CD4-positive, alpha-beta T cell treated with Interleukin-15 for 4 hours (primary cell): Measurements from ENCODE around the gene PITPNM3.
"Not testable (repeated sequence)": the region's sequence is repeated elsewhere in the genome, so short reads cannot be mapped to it uniquely, and the experiment has no call there.

Source experiments
- DNase-seq: peaks from one replicate; pipeline ENCODE4 v3.0.0-alpha.2; 2020; ENCODE audit warnings: low spot score

The PITPNM3 gene

GRCh38 chr17:6501359-6501758 is 55.0 kb downstream of the PITPNM3 start:
- no peak for DNase-seq

DNA sequence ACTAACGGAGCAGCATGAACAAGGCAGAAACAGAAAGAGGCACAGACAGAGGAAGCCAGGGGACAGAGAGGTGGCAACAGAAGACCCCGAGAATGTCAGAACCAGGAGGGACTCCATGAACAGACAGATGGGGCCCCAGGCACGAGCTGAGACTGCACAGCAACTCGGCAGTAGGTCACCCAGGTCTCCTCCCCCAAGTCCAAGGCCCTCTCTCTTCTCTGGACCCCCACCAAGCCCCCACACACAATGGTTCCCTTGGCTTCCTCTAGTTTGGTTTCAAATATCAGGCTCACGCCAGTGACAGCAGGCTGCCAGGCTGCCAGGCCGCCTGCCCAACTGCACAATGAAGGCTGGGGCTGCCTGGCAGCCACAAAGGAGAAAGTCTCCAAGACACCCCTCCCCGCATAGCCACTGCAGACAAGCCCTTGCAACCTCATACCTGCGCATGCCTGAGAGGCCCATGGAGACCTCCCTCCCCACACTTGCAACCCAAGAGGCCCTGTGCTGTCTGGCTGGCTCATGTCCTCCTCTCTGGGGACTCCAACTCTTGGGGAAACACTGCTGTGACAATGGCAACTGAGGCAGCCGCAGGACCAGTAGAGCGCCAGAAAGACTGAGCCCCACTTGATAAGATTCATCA is 57.3 kb downstream of the PITPNM3 start:
- DNase-seq: no peak

DNA sequence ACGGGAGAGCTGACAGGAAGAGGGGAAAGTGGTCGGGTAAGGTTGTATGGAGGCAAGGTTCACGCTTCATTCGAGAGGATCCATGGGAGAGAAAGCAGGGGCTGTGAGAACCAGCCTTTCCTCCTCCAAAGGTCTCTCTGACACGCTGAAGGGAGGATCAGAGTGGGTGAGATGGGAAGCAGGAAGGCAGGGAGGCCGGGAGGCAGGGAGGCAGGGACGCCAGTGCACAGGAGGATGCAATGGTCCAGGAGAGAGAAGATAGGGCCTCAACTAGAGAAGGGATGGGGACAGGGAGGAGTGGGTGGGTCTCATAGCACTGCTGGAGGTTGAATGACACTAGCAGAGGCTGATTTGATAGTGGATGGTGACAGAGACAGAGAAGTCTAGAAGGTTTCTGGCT is 58.0 kb downstream of the PITPNM3 start:
- DNase-seq: no peak

- no peak for DNase-seq
Observed at GRCh38 chr17:6497496-6498221, 58.7 kb downstream of the PITPNM3 start.

DNA sequence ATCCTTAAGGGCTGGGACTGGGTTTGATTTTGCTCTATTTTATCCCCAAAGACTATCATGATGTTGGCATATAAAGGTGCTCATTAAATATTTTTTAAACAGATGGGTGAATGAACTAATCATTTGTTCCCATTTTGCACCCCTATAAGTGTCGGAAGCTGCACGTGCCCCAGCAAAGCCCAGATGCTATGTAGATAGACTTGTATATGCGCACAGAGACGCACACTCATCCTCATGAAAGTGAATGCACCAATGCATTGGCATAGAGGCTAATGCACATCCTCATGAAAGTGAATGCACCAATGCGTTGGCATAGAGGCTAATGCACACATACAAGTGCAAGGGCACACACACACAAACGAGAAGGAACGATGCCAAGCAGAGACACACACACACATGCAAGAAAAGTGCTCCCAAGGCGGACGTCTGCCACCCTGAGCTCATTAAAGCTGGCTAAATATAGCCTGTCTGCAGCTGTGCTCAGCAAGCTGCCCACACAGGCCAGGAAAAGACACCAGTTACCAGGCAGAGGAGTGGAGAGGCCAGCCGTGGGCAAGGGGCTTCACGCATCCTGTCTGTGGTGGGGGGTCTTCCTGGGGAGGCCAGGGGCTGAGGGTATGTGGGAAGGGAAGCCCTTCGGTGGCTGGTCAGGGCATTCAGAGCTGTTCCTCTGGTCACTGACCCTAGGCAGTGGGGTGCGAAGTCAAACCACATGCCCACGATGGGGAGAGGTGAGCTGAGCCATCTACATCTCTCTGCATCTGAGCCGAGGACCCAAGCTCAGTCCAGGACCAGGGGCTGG is 59.5 kb downstream of the PITPNM3 start:
- DNase-seq: no peak

GRCh38 chr17:6496116-6496481 is 60.3 kb downstream of the PITPNM3 start:
- no peak for DNase-seq

DNA sequence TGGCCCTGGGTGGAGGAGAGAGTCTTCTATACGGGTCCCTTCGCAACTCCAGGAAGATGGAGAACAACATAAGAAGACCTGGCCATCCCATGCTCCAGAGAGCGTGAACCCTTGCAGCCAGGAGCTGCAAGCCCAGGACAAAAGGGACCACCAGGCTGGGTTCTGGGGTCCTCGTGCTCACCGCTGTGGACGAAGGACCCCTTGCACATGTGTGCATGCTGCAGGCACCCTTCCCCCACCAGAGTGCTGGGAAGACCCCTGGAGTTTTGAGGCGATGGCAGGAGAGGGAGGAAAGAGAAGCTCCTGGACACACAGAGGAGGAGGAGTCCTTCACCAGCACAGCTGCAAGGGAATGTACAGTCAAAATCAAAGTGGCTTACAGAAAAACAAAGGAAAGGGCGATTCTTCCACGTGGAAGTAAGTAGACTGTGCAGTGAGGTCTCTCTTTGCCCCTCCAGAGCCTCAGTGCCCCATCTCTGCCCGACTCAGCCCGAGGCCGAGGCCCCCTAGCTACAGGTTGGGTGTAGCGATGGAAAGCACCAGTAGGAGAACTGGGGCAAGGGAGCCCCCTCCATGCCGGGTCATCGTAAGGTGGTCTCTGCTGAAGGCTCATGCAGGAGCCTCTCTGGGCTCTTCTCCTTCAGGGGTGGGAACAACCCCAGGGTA is 60.8 kb downstream of the PITPNM3 start:
- DNase-seq: no peak

DNA sequence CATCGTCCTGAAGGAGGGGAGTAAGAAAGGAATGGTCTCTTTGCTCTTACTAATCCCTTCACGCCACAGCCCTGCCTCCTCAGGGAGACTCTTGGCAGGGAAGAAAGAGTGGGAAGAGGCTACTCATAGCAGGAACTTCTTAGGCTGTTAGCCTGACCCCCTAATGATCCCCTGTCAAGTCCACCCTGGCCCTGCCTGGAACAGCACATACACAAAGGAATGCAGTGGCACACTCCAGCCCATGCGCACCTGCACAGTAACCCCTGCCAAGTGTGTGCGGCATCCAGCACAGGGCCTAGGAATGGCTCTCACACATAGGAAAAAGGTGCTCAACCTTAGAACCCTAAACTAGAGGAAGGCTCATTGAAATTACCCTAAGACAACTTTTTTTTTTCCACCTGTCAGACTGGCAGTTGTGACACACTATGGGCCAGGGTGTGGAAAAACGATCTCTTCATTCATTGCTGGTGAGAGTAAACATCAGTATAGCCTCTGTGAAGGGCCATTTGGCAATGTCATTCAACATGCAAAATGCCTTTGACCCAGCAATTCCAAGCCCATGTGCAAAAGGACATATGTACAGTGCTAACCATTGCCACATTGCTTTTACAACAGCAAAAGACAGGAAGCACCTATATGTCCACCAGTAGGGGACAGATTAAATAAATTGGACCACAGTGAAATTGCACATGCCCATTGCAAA is 62.0 kb downstream of the PITPNM3 start:
- no peak for DNase-seq

DNA sequence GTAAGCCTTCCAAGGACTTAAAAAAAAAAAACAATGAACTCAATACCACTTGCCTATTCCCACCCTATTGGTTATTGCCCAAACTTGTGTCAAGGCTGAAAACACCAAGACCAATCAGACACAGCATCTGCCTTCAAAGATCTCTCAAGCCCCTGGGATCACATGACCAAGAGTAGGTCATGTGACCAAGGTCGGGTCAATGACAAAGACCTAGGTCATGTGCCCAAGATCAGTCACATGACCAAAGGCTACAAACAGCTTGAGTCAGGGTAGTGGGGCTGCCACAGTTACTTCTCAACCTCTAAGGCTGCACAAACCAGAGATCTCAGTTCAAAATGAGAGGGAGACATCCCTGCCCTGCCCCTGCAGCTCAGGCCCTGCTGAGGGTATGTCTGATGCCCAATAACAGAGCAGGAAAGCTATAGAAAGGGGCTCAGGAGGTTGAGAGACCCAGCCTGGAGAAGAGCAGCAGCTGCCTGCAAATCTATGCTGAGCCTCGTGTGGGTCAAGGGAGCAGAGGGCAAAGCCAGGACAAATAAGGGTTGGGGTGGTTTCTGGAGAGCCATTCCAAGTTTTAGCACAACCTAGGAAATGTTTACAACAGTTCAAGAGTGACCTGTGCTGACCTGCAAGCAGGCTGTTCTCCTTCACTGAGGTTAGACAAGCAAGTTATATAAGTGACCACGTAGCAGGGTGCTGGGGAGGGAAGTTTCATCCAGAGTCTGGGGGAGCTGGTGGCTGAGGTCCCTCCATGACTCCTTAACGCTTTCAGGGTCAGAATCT is 63.3 kb downstream of the PITPNM3 start:
- DNase-seq: no peak

DNA sequence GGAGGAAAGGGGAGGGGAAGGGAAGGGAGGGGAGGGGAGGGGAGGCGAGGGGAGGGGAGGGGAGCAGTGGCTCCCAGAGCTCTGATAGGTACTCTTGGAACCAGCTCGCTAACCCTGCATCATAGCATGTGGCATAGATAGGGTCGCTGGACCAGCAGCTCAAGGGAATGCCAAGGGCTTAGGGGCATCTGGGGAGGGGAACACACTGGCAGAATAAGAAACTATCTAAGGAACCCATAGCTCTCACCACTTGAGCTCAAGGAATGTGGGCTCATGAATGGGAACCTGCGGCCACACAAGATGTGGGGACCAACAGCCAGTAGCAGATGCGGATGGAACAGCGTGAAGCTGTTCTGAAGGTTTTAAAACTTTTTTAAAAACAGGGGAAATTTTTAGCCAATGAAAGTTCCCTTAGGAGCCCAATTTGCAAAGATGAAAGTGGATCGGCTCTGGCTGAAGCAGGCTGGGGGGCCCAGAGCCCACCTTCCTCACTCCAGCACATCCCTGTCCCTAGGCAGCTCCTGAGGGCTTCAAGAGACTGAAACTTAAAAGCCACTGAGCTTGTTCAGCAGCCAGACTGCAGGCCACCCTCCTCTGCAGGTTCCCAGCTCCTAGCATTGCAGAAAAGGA is 65.2 kb downstream of the PITPNM3 start:
- no peak for DNase-seq

DNA sequence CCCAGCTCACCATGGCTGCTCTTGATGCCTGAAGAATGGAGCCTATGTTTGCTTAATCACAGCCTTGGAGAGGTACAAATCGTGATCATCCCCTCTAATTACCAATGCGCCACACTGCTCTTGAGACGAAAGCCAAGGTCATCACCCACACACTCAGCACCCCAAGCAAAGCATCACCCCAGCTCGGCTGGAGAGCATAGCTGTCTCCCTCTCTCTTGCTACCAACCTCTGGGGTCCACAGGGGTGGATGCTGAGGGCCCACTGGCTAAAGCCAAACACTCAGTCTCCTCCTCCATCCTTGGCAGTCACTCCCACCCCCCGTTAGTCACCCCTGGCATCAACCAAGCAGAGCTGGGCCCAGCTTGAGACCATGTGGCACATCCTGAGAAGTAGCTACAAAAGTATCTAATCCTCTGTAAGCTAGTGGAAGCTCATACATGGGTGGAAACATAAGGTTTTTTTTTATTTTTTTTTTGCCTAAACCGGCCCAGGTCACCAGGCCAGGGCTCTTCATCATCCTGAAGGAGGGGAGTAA is 67.3 kb downstream of the PITPNM3 start:
- DNase-seq: no peak

- no peak for DNase-seq
Observed at GRCh38 chr17:6488008-6488539, 68.3 kb downstream of the PITPNM3 start.

DNA sequence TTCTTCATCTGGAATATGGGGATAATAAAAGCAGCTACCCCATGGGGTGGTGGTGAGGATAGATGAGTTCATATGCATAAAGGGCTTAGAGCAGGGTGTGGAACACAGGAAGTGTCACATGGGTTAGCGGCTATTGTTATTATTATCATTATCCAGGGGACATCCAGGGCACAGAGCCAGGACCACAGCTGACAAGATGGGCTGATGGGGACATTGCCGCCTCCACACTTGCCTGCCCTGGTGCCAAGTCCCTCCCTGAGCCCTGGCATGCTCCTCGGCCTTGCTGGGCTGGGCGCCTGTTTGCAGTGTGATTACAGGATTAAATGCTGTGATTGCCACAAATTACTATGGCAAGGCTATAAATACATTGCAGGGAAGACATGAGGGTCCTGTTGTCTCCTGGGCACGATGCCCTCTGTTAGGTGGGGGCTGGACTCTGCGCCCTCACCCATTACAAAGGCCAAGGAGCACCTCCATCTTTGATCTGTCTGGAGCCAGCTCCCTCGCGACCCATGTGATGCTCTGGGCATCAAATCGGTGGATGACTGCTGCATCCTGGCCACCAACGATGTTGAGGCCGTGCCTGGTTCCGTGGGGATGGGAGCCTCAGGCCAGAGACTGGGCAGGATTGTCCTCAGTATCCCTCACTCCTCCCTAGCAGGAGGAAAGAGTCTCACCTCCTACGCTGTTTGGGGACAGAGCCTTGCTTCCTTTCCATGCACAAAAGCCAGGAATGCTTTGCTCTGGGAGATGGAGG is 68.9 kb downstream of the PITPNM3 start:
- no peak for DNase-seq

DNA sequence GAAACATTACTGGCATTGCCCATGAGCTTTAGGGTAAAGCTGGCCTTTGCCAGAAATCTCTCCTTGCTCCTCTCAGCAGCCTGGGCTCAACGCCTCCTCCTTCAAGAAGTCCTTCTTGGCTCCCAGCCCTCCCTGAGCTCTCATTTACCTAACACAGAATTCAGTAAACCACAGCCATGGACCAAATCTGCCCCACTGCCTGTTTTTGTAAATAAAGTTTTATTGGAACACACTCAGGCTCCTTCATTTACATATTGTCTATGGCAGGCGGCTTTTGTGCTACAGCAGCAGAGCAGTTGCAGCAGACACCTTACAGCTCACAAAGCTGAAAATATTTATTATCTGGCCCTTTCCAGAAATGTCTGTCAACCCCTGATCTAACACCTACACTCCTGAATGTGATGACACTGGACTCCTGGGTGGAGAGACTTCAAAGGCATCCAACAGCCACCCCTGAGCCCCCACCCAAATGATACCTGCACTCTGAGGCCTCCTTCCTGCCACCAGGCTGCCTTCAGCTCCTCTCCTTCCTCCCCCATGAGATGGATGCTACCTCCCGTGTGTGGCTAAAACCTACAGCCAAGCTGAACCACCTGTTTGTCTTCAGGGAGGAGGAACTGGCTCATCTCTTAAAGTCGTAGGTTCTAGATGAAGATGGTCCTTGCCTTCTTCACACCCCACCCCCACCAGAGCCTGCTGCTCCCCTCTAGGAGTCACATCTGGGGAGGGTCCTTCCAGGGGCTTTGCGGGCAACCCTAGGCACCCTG is 70.5 kb downstream of the PITPNM3 start:
- DNase-seq: no peak

- DNase-seq: no peak
Observed at GRCh38 chr17:6483507-6483906, 72.8 kb downstream of the PITPNM3 start.

DNA sequence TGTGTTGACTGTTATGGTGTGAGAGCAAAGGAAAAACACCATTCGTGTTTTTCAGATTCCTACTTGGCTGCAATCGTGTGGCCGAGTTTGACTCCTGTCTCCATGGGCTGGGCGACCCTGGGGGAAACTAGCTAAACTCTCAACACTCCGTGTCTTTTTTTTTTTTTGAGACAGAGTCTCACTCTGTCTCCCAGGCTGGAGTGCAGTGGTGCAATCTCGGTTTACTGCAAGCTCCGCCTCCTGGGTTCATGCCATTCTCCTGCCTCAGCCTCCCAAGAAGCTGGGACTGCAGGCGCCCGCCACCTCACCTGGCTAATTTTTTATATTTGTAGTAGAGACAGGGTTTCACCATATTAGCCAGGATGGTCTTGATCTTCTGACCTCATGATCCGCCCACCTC is 73.6 kb downstream of the PITPNM3 start:
- not testable (repeated sequence) for DNase-seq

DNA sequence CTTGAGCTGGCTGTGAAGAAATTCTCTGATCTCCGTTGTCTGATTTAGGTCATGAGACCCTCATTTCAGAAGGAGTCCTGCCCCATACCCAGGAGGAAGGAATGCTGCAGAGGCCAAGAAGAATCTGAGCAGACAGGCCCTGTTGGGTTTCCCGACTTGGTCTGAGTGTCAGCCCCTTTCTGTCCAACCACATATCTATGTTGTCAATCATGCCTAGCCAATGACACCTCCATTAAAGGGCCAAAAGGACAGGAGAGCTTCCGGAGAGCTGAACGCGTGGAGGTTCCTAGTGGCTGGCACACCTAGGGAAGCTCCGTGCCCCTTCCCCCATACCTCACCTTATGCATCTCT is 74.3 kb downstream of the PITPNM3 start:
- DNase-seq: no peak

- no peak for DNase-seq
Observed at GRCh38 chr17:6480303-6480675, 76.1 kb downstream of the PITPNM3 start.
